Activated T-helper 1 cell treated with anti-CD3 and anti-CD28 coated beads, Interleukin-2, amount 50 U/mL, for 16 hours (primary cell): ENCODE results near the gene TBCD.

Experiments used
- DNase-seq, 2 donors: peaks; one replicate each; pipeline ENCODE4 v3.0.0-alpha.2; 2020; ENCODE audit warnings: low read depth in 1 of 2, low spot score in 1 of 2

TBCD gene

DNA sequence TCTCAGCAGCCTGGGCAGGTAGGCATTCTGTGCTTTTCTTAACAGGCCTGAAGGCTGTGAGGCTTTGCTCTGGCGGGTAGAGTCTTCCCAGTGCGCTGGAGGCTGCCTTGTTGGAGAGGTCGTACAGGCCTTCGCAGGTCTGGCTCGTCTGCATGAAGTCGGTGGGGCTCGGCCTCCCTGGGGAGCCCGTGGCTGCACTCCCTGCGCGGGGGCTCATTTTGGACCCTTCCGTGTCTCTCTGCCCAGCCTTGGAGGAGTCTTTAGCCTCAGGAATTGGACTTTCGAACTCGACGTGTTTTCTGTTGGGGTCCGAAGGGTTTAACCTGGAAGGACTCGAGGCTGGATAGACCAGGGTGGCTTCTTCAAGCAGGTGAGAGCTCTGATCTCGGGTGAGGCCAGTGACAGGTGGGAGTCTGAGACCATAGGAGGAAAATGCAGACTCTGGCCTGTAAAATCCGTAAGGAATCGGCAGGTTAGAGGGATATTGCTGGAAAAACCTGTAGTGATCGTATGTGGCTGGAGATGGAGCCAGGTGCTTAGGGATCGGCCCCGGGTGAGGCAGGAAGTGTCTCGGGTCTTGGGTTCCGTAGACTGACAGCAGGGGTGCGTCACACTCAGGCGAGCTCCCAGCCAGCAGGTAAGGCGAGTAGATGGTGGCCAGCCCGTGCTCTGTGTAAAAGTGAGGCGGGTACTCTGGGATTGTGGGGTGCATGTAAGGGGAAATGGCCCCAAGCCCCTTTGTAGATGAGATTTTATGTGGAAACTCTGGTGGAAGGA, 79.4 kb downstream of the TBCD start:
- no peak for DNase-seq

- no peak for DNase-seq
Observed at GRCh38 chr17:82831818-82832200, 79.9 kb downstream of the TBCD start.

GRCh38 chr17:82832411-82832810, 80.5 kb downstream of the TBCD start:
- DNase-seq = no peak

DNA sequence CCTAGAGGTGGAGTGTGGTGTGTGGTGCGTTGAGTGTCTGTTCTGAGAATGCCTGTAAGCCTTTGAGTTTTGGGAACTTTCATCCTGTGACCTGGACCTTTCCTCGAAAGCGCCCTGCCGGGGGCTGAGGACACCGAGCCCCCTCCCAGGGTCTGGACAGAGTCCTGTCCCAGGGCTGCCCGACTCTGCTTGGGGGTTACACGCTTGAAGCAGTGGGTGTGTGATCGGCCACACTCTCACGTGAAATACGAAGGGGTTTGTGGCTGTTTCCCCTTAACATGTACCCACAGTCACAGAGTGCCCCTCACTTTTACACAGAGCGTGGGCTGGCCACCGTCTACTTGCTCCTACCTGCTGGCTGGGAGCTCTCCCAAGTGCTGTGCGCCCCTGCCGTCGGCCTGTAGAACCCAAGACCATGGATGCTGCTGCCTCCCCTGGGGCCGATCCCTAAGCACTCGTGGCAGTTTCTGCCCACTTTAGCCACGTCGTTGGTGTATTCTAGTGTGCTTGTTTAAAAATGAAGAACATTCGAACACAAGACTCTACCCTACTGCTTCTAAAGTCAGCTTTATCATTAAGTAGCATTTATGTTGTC, 81.1 kb downstream of the TBCD start:
- no peak for DNase-seq

- no peak for DNase-seq
Observed at GRCh38 chr17:82835122-82835521, 83.3 kb downstream of the TBCD start.

DNA sequence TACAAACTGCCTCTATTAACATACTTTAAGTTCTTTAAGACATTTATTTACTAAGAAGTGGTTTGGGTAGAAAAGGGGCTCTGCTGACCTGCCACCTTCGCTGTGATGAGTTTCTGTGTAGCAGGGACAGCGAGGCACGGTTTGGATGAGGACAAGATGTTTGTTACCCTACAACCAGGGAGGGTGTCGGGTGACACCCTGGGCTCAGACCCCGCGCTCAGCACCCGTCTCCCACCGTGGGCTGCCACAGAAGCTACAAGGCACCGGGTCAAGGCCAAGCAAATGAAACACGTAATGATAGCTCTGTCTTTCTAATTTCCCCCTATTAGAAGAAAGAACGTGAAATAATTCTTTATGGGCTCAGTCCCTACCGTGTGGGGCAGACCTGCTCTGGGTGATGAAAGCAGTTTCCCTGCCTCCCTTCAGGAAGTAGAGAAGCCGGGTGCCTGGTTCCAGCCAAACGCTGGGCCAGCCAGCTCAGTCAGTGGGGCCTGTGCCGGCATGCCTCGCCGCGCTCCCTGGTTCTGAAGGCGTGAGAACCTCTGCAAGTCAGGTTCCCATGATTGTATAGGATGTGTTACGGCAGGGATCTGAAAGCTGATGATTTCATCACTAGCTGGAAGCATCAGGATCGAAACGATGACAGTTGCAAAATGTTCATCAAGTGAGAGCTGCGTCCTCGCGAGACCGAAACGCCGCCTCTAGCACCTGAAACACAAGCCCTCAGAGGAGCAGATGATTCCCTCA, 84.1 kb downstream of the TBCD start:
- no peak for DNase-seq

DNA sequence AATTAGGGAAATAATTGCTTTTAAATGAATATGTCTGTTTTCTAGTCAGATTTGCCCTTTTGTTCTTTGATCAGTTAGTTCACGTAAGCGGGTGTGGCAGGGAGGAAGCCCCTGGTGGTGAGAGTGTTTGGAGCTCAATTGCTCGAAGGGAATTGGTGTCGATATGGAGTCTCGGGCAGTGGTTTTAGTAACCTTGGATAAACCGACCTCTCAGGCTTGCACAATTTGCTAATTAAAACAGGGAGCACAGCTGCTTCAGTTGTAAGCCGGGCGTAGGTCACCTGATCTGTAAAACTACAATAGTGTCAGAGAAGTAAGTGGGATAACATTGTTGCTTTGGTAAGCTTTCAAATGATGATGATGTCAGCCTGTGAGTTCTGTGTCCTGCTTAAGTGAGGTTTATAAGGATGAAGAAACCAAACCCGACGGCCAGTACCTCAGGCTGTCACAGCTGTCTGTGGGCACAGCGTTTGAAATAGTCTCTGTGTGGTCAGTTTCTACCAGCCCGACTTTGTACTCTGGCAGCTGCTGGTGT, 85.0 kb downstream of the TBCD start:
- DNase-seq = no peak

DNA sequence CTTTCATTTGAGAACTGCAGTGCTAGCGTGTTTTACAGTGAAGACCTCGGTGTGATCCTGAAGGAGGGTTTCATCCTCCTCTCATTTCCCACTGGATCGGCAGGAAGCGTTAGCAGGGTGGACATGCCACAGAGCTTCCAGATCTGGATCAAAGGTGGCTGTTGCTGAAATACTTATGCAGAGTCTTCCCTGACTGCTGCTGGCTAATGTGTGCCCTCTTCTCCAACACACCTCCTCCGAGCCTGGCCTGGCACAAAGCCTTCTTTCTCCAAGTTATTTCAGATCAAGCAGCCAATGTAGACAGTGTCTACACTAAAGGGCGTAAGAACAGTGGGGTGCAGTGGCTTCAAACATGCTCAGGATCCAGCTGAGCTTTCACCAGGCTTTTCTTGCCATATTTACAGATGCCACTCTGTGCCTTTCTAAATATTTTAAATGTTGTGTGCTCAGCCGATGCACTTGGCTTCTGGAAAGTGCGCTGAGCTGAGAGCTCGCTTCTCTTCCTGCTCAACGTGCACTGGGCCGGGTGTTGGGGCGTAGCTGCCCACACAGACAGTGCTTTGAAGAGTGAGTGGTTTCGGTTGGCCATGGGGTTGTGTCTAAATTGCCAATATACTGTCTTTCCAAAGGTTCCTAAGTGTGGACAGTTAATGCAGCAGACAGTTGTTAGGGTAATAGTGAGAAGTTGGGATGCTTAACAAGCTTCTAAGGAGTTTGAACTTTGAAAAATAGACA, 85.9 kb downstream of the TBCD start:
- DNase-seq = no peak

- no peak for DNase-seq
Observed at GRCh38 chr17:82838386-82839063, 86.7 kb downstream of the TBCD start.

DNA sequence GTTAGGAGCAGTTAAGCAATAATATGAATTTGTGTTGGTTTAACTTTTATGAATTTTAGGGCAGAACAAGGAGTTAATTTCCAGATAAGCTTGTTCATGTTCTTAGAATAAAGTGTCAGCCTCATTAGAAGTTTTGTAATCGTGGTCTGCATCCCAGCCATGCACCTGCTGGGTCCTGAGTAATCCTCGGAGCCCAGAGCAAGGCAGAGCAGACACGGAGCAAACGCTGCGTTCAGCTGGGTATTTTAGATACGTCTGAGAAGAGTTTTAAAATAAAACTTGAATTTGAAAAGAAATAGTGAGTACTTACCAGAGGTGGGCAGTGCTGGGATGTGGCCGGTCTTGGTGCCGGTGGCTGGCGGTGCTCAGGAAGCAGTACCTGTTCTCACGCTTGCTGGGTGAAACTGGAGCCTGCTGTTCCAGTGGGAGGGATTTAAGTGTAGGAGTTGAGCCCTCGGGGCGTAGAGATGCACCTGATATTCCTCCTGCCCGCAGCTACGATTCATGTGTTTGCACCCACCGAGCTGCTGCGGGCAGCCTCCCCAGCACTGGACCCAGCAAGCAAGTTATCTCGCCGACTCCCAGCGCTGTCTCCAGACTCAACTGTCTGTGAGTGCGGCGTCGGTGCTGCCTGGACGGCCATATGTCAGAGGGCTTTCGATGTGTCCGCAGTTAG, 87.9 kb downstream of the TBCD start, which contains the start of gene ZNF750:
Gene ZNF750 (minus strand): TSS at position 406 of the 676 bp plus-strand sequence. CDS start 7,568 bp downstream, outside the sequence.
- no peak for DNase-seq

DNA sequence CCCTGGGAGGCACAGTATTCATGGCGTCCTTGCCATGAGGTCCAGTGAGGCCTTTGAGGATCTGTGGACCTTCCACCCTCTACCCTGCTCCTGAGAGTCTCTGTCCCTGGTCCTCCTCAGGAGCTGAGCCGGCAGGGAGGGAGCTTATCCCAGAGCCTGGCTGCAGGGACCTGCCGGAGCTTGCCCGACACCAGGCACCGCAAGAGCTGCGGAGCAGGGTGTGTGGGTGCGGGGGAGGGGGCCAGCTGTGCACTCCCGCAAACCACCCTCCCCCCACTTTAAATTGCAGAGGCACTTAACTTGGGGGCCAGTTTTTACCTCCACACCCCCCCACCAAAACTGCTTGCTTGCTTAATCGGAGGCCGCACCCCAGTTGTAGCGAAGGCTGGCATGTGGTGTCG, 88.6 kb downstream of the TBCD start:
- no peak for DNase-seq

DNA sequence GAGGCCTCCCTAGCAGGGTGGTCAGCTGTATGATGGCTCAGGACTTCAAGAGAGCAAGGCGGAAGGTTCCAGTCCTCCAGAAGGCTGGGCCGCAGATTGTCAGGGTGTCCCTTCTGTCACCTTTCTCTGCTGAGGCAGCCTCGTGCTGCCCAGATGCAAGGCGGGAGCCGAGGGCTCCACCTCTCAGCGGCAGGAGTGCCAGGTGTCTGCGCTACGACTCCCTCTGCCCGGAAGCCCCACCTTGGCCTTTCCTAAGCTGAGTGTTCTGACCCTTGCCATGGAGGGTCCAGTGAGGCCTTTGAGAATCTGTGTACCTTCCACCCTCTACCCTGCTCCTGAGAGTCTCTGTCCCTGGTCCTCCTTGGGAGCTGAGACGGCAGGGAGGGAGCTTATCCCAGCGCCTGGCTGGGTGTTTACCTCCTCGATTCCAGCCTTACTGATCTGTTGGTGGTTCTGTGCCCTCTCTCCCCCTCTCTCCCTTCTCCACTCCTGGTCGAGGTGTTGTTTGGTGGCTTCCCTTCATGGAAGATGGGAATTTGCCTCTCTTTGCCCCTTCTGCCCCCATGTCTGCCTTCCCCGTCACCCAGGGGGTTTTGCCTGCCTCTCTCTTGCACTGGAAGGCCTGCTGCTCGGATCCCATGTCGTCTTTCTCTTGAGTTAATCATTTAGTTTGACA, 90.2 kb downstream of the TBCD start:
- DNase-seq = no peak

DNA sequence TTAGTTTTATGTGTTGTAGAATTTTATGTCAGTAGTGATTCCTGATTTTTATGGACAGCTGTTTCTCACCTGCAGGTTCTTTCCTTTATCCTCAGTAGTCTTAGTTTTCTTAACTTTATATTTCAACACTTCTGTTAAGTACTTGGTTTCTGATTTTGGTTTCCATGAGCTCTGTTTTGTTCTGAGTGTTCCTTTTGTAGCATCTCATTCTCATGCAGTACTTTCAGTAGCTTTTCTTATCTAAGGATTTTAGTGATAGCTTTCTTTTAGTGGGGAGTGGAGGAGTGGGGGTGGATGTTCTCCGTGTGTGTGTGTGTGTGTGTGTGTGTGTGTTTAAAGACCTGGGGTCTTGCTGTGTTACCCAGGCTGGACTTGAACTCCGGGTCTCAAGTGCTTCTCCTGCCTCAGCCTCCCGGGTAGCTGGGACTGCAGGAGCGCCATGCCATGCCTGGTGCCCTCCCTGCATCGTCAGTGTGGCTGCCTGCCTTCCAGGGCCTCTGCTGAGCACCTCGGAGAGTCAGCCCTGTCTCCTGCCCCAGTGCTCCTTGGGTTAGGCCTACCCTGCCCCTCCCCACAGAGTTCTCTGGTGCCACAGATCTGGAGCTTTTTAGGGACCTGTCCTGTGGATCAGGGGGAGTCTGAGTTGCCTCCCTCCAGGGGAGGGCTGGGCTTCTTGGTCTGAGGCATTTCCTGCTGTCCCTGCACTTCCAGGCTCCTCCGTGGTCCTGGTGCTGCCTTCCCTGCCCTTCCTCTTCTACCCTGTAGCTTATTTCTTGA, 92.2 kb downstream of the TBCD start:
- DNase-seq = no peak

DNA sequence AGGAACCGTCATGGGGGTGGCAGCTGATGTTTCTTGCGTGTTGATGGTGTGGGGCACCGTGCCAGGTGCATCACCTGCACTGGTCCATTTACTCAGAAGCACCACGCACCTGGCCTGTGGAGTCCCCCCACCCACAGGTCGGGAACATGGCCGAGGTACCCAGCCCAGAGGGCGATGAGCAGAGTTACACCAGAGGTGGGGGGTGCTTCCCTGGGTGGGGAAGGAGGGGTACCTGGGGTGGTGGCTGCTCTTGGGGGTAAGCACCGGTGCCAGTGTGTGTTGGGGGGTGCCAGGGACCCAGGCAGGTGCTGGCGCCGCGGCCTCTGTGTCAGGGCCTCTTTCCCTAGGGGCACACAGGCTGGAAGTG, 92.9 kb downstream of the TBCD start:
- no peak for DNase-seq

GRCh38 chr17:82845163-82845807, 93.4 kb downstream of the TBCD start:
- no peak for DNase-seq

DNA sequence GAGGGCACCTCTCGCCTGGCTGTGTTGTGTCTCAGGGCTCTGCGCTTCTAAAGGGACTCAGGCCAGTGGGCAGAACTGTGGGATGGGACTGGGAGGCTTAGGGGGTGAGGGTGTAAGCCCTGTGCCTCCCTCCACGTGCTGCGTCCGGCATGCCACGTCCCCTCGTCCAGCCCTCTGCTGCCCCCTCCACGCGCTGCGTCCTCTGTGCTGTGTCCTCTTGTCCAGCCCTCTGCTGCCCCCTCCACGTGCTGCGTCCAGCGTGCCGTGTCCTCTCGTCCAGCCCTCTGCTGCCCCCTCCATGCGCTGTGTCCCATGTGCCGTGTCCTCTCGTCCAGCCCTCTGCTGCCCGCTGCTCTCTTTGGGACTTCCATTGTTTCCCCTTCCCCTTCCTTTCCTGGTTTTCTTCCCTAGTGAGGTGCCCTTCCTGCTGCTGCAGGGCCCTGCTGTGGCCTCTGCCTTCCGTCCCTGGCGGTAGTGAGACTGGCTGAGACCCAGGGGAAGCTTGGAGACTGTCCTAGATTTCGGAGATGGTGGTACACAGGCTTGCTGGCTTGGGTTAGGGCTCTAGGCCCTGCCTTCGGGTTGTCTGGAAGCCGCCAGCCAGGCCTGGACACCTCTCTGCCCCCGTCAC, 94.3 kb downstream of the TBCD start:
- DNase-seq = no peak

GRCh38 chr17:82848022-82848592, 96.2 kb downstream of the TBCD start:
- no peak for DNase-seq
